Right lung (tissue), 10 donors: ENCODE measurements around the gene MBNL1. TPM values are rescaled to one million over a fixed set of nuclear protein-coding genes. Genes with fewer than 3 reads are reported as not detected.

ENCODE experiments used
- DNase-seq, 2 donors: peaks; one replicate each; pipeline ENCODE4 v3.0.0-alpha.2; 2013
- long read RNA-seq, 8 donors: transcript quantifications; one replicate each; lab custom pipeline, GENCODE V29; 2026
- polyA plus RNA-seq, 5 donors: library from polyadenylated mRNA; unstranded; fragments of 120-200 nt; gene quantifications; one replicate each; pipeline versions ENCODE4 v1.2.1 to v1.2.3, GENCODE V29; 2013; ENCODE audit warnings: inconsistent platforms in 1 of 5, low replicate concordance in 1 of 5; ENCODE audit not compliant: insufficient read length in 5 of 5, insufficient read depth in 1 of 5

MBNL1 gene, protein sequence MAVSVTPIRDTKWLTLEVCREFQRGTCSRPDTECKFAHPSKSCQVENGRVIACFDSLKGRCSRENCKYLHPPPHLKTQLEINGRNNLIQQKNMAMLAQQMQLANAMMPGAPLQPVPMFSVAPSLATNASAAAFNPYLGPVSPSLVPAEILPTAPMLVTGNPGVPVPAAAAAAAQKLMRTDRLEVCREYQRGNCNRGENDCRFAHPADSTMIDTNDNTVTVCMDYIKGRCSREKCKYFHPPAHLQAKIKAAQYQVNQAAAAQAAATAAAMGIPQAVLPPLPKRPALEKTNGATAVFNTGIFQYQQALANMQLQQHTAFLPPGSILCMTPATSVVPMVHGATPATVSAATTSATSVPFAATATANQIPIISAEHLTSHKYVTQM
- 100 to 1,000 TPM in 4 of 5 donors, 10 to 100 TPM in 1; 66.3 to 116 (median 111) TPM for polyA plus RNA-seq
- long read RNA-seq, donor 1, full-length matches to known transcripts = 10 of 26 reads
- long read RNA-seq, donor 1, partial matches to known transcripts = 16 of 26 reads
- long read RNA-seq, donor 1, other reads (novel, unspliced or antisense) = 0 of 26 reads
- long read RNA-seq, donor 2, full-length matches to known transcripts = 4 of 4 reads
- long read RNA-seq, donor 2, partial matches to known transcripts = 0 of 4 reads
- long read RNA-seq, donor 2, other reads (novel, unspliced or antisense) = 0 of 4 reads
- long read RNA-seq, donor 3, full-length matches to known transcripts = 5 of 10 reads
- long read RNA-seq, donor 3, partial matches to known transcripts = 5 of 10 reads
- long read RNA-seq, donor 3, other reads (novel, unspliced or antisense) = 0 of 10 reads
- long read RNA-seq, donor 4, full-length matches to known transcripts = 3 of 9 reads
- long read RNA-seq, donor 4, partial matches to known transcripts = 6 of 9 reads
- long read RNA-seq, donor 4, other reads (novel, unspliced or antisense) = 0 of 9 reads
- long read RNA-seq, donor 5, full-length matches to known transcripts = 8 of 119 reads
- long read RNA-seq, donor 5, partial matches to known transcripts = 111 of 119 reads
- long read RNA-seq, donor 5, other reads (novel, unspliced or antisense) = 0 of 119 reads
- long read RNA-seq, donor 6, full-length matches to known transcripts = 12 of 28 reads
- long read RNA-seq, donor 6, partial matches to known transcripts = 16 of 28 reads
- long read RNA-seq, donor 6, other reads (novel, unspliced or antisense) = 0 of 28 reads
- long read RNA-seq, donor 7, full-length matches to known transcripts = 5 of 5 reads
- long read RNA-seq, donor 7, partial matches to known transcripts = 0 of 5 reads
- long read RNA-seq, donor 7, other reads (novel, unspliced or antisense) = 0 of 5 reads
- long read RNA-seq, donor 8, full-length matches to known transcripts = 2 of 2 reads
- long read RNA-seq, donor 8, partial matches to known transcripts = 0 of 2 reads
- long read RNA-seq, donor 8, other reads (novel, unspliced or antisense) = 0 of 2 reads

DNA sequence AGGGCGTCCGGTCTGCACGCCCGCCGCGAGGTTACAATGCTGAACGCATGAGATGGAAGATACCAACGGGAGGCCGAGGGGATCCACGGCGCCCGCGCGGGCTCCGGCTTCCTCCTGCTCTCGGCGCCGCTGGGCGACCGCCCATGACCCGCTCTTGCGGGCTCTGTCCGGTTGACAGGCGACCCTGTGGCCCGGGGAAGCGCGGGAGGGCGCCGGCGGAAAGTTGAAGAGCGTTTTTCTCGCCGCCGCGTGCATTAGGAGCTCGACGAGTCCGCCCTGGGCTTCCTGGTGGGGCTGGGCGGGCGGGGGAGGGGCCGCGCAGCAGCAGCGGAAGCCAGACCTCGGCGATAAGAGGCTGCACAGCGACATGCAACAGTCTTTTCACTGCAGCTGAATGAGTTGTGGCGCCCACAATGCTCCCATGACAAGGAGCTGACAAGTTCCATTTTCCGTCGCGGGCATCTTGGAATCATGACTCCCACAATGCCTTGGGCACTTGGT is at the start of gene MBNL1:
TSS of gene MBNL1 (plus strand) at position 375 of the 501 bp plus-strand sequence. CDS start 31,265 bp downstream, outside the sequence.
- peak; percentile 86 to 90 for DNase-seq

DNA sequence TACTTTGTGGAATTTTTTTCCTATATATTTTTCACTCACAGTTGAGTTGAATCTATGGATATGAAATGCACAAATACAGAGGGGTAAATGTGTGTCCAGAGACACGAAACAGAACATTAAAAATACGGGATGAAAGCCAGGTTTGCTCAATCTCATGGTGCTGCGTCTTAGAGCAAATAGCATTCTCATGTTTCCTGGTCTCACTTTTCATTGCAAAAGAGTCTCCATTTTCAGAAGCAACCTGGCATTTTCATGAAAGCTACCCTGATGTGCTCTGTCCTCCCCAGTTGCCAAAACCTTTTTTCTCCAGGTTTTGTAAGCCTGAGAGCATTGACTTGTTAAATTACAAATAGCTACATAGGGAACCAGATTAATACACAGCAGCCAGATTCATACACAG is 49.5 kb upstream of the MBNL1 start:
- DNase-seq = no peak

DNA sequence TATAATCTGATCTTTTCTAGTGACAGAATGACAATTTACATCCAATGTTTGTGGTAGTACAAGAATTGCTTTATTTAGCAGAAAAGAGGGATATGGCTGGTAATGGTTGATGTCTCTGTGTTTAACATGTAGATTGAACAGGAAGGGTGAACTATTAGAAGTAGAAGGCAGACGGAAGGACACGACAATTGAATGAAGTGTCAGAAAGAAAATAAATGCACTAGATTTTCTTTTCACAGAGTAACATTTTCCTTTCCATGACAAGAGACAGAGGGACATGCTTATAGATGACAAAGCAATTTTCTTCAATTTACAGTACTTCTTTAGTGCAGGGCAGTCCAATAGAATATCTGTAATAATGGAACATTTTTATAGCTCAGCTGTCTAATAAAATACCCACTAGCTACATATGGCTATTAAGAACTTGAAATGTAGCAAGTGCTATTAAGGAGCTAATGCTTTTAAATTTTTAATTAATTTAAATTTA is 48.9 kb upstream of the MBNL1 start:
- no peak for DNase-seq

DNA sequence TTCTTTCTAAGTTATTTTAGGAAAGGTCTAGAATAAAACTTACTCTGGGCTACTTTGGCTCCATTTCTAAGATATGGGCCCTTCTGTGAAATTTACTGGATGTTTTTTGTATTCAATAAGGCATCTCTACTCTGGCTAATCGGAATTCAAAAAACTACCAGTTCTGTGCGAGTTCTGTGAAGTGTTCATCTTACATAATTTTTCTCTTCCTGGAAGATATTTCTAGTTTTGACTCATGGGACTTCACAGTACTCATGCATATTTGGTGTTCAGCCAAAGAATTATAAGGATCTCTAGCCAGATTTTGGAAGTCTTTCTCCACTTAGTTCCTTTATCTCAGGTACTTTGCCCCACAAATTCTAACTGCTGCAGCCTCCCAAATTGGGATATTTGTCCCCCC is 46.4 kb upstream of the MBNL1 start:
- DNase-seq = no peak

DNA sequence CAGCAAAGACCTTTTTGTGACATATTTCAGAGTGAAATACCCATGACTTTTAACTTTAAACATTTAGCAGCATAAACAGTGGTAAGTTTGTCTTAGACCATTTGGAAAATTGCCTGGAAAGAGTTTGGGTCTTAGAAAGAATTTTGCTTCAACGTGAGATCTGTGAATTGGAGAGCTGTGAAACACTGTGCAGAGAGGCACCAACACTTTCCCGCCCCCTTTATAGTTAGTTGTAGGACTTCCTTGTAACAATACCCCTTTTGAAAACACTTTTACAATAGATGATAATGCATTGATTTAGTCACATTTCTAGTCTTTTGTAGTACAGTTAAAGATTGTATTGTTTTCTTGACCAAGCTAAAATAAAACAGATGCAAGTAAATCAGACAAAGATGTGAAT is 43.5 kb upstream of the MBNL1 start:
- no peak for DNase-seq

DNA sequence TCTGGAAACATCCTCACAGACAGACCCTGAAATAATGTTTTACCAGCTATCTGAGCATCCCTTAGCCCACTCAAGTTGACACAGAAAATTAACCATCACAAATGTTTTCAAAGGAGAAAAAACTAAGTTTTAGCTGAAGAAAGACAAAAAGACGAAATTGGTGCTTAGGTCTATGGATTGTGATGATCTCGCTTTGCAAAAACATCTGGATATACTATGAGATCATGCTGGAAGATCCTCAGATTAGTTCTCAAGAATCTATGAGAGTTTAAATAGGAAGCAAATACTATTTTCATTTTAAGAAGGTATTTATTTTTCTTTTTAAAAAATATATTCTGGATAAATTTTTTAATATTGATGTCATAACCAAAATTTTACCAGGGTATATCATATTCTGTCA is 42.6 kb upstream of the MBNL1 start:
- DNase-seq = no peak

DNA sequence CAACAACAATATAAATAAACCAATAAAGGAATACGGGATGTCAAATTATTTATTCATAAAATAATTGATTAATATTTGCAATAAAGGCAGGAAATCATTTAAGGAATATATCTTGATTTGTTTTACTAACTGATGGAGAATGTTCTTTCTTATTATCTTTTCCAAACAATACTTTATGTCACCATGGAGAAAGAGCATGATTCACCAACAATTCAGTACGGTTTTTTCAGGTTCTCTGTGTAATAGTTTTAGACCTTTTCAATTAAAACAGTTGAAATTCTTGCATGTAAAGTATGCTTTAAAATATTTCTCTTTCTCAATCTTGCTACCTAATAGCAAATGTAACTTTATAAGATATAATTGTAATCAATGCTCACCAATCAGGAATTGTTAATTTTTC is 41.7 kb upstream of the MBNL1 start:
- DNase-seq = no peak

DNA sequence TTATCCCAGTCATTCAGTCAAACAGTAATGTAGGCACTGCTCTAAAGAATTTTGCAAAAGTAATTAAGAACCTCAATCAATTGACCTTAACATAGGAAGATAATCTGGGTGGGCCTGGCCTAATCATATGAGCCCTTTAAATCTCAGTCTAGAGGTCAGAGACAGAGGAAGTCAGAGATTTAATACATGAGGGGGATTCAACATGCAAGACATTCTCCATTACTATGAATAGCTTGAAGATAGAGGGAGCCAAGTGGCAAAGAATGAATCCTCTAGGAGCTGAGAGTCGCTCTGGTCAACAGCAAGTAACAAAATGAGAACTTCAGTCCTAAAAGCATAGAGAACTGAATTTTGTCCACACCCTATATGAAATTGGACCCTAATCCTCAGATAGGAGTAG is 39.0 kb upstream of the MBNL1 start:
- DNase-seq = no peak

DNA sequence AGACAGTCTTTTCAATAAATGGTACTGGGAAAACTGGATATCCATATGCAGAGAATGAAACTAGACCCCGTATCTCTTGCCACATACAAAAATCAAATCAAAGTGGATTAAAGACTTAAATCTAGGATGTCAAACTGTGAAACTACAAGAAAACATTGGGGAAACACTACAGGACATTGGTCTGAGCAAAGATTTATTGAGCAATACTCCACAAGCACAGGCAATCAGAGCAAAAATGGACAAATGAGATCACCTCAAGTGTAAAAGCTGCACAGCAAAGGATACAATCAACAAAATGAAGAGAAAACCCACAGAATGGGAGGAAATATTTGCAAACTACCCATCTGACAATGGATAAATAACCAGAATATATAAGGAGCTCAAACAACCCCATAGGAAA is 38.4 kb upstream of the MBNL1 start:
- DNase-seq = no peak

DNA sequence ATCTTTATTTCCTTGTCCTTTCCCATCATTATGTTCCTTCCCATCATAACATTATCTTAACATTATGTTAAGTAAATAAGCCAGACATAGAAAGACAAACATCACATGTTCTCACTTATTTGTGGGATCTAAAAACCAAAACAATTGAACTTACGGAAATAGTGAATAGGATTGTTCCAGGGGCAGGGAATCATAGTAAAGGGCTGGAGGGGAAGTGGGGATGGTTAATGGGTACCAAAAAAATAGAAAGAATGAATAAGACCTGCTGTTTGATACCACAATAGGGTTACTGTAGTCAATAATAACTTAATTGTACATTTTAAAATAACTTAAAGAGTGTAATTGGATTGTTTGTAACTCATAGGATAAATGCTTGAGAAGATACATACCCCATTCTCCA is 36.7 kb upstream of the MBNL1 start:
- no peak for DNase-seq

DNA sequence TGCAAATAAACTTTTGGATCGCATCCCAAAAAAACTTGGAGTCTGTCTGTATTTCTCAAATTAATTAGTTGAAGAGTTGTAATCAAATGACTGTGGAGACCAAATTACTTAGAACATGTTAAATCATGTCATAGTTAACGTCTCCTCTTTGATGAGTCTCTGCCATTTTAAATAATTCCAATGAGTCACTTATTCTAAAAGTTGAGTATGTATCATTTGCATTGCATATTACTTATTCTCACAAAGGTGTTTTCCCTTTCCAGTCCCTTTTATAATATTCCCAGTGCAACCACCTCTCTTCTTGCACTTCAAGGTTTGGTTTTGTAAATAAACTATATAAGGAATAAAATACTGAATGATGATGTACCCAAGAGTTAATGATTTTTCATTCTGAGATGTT is 36.0 kb upstream of the MBNL1 start:
- no peak for DNase-seq

DNA sequence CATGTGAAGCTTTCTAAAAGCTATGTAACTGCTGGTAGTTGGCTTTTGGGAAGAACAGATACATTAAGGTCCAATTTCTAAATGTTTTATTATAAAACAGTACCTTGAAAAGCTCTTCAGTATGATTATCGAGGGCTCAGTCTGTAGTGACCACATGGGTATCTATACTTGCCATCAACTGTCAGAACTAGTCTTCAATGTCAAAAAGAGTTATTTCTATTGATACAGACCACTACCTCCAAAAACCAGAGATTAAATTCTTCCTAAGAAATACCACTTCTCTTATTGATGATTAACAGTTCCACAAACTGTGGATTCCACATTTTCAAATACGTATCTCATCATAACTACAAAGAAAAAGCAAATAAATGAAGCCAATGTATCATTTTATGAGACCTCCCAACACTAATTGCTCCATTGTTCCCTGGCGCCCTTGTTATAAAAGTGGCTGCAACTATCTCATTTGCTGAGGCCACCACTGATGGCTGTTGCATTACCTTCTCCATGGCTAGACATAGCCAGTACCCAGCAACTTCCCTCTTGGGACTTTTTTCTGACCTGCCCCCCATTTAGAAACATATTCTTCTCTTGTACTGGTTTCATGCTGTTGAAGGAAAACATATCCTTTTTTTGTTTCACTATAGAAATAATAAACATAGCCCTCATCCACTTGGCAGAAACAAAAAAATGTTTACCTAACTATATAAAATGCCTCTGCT is 33.9 kb upstream of the MBNL1 start:
- DNase-seq = no peak

DNA sequence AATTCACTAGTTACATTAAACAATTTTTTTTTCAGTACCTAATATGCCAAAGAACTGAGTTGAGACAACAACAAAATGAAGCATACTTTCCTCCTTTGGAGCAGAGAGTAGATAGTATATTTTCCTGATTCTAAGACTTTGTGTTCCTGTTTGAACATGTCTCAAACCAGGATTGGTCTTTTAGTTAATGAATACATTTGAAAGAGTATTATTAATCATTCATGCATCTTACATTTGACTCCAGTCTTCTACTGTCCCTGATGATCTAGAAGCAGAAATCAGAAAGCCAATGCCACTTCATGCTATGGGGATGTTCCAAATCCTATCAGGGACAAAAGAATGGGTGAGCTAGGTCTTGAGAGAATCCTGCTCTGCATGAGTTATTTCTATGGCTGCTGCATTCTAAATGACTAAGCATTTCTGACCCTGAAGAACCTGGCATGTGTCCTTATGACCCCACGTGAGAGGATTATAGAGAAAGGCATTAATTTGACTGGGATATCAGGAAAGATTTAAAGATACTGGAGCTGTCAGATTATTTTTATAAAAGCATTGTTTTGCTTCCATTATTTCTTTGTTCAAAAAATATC is 32.9 kb upstream of the MBNL1 start:
- no peak for DNase-seq

DNA sequence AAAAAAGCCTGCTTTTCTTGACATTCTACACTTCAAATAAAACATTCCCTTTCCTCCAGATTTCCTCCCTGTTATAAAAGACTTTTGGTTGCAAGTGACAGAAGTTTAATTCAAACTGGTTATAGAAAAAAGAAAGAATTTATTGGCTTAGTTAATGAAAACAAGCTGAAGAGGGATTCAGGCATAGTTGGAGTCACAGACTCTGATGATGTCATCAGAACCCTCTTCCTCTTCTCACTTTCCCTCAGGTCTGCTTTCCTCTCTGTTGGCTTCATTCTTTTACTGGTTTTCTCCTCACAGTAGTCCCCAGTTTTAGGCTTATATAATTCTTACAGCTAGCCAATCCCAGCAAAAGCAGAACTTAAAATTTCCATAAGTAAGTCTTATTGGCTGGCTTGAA is 32.0 kb upstream of the MBNL1 start:
- no peak for DNase-seq

DNA sequence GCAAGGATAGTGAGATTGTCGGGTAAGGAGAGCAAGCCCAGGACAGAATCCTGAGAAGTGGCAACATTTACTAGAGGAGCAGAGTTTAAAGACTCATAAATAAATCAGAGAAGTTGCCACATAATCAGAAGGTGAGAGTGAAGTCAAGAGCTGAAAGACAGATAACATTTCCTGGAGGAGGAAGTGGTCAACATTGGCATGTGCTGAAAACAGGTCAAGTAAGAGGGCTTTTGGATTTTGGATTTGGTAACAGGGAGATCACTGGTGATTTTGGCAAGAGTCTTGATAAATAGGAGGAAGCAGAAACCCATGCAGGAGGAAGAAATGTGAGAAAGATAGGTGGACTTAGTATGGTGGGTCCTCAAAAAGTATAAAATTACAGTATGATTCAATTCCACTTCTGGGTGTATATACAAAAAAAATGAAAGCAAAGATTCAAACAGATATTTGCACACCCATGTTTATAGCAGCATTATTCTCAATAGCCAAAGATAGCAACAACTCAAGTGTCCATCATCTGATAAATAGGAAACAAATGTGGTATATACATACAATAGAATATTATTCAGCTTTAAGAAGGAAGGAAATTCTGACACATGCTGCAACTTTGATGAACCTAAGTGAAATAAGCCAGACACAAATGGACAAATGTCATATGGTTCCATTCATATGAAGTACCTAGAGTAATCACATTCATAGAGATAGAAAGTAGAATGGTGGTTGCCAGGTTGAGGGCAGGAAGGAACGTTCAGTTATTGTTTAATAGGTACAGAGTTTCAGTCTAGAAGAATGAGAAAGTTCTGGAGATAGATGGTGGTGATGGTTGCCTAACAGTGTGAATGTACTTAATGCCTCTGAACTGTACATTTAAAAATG is 27.3 kb upstream of the MBNL1 start:
- DNase-seq = no peak

DNA sequence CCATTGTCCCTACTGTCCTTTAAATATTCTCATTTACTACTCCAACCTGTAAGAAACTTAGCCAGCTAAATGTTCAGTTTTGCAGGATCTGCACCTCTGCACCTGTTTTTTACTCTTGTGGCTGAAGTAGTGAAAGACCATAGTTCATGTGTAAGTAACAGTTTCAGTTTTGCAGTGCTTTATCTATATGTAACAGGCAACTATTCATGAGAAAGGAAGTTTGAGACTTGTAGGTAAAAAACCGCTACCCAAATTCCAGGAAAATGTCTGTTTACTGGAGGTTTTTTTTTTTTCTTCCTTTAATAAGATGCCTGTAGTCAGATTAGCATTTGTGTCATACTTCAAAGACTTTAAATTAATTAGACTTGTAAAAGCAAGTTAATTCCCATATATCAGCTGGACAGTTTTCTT is 25.4 kb upstream of the MBNL1 start:
- DNase-seq = no peak

DNA sequence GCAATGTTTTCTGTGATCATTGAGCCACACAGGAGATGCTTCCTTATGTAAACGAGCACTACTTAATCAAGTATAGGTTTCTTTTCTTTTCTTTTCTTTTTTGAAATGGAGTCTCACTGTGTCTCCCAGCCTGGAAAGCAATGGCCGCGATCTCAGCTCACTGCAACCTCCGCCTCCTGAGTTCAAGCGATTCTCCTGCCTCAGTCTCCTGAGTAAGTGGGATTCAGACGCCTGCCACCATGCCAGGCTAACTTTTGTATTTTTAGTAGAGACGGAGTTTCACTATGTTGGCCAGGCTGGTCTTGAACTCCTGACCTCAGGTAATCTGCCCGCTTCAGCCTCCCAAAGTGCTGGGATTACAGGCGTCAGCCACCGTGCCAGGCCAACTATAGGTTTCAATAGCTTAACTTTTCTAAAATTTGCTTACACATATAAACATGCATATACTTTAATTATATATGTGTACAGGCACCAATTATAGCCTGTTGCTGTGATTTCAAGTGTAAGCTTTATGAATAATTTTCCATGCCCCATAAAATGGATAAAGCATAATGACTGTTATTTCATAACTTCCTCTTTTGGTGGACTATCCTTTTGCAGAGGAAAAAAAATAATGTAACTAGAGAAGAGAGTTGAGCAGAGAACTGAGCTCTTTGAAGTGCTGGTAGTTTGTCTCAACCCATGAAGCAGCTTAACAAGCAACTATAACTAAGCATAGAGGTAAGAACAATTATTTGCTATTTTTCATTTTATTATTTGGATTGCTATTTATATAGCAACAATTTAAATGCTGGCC is 24.8 kb upstream of the MBNL1 start:
- no peak for DNase-seq

DNA sequence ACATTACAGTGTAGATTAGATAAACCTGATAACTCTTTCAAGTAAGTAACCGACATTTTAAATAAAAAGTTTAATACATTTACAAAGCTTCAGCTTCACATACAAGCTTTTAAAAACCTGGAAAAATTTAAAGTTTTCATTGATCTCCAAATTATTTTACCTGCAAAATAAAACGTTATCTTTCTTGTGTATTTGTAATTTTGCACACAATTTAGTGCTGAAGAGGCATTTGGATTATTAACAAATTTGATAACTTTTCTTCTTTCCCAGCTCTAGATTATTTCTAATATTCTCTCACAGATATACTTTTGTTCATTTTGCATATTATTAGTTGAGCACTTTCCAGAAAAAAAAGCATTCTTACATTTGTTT is 24.2 kb upstream of the MBNL1 start:
- DNase-seq = no peak
